NB4 (cell line): Measurements from ENCODE around the gene UQCC5.

Source experiments
- DNase-seq: peaks from one replicate; pipeline ENCODE4 v3.0.0; 2010; ENCODE audit warnings: low read depth
- H3K4me3 ChIP-seq: one replicate; pipeline ENCODE4 v1.5.1; 2011; ENCODE audit warnings: mild to moderate bottlenecking, low read depth, low read length, moderate library complexity
- CTCF ChIP-seq: IDR thresholded peaks from one replicate; pipeline ENCODE4 v1.5.1; 2012; ENCODE audit warnings: low read depth, low read length
- MAX ChIP-seq: IDR thresholded peaks from 2 replicates; pipeline ENCODE4 v1.6.1; 2011; ENCODE audit warnings: low read depth, low read length
- MYC ChIP-seq: IDR thresholded peaks from 2 replicates; pipeline ENCODE4 v1.6.1; 2011; ENCODE audit warnings: low read depth, low read length
- POLR2A ChIP-seq: IDR thresholded peaks from 2 replicates; pipeline ENCODE4 v1.6.1; 2011; ENCODE audit warnings: mild to moderate bottlenecking; ENCODE audit not compliant: insufficient read length; ENCODE audit errors: extremely low read depth

Gene UQCC5

DNA sequence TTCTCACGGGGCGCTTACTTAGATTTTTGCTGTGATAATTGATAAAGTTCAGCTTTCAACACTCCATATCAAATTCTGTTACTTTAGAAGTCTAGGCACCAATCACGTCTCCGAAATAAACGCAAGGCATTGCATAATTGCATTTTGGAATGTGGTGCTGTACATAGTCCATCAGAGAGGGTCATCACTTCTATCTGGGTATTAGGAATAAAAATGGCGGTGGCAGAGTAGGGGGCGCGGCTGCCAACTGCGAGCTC is 365 bp upstream of the UQCC5 start:
- DNase-seq: no peak
- TF ChIP-seq MAX: no peak
- TF ChIP-seq CTCF: no peak
- no peak for TF ChIP-seq MYC
- TF ChIP-seq POLR2A: no peak
- no peak overlapping the region for H3K4me3 ChIP-seq

GRCh38 chr3:52537165-52537620 is 788 bp downstream of the UQCC5 start:
- no peak for DNase-seq
- TF ChIP-seq CTCF (no peak), MYC (no peak), MAX (no peak), POLR2A (no peak)
- H3K4me3 ChIP-seq: peak overlapping the region; percentile 99

DNA sequence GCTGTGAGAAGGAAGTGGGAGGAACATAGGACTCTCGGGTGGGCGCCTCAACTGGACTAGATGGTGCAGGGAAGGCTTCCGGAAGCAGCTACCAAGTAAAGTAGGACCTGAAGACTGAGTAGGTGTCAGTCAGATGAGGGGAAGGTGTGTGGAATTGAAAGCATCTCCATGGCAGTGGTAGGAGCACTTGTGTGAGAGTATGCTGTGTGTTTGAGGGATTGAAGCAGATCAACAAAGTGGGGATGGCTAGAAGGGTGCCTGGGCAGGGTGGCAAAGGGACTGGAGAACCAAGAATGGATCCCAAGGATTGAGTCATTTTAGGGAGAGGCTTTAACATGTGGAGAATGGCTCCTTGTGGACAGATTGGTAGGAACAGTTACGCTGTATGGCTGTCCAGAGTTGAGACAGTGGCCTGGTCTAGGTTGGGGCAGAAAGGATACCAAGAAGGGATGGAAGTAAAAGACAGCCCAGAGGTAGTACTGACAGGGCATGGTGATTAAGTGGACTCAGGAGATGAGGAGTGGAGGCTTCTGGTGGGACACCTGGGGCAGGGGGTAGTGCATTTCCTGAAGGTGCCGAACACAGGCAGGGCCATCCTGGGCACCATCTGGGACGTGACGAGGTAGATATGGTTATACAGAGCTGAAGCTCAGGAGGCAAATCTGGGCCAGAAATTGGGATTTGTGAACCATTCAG is 1.5 kb downstream of the UQCC5 start:
- TF ChIP-seq MYC: no peak
- TF ChIP-seq CTCF: no peak
- no peak for TF ChIP-seq POLR2A
- TF ChIP-seq MAX: no peak
- peak overlapping the region; percentile 99 for H3K4me3 ChIP-seq
- DNase-seq: no peak

- H3K4me3 ChIP-seq: peak overlapping the region; percentile 99
- TF ChIP-seq POLR2A (no peak), MAX (no peak), CTCF (no peak), MYC (no peak)
- peak; percentile 50 for DNase-seq
These were observed 2.7 kb downstream of the UQCC5 start for GRCh38 chr3:52539010-52539653.

DNA sequence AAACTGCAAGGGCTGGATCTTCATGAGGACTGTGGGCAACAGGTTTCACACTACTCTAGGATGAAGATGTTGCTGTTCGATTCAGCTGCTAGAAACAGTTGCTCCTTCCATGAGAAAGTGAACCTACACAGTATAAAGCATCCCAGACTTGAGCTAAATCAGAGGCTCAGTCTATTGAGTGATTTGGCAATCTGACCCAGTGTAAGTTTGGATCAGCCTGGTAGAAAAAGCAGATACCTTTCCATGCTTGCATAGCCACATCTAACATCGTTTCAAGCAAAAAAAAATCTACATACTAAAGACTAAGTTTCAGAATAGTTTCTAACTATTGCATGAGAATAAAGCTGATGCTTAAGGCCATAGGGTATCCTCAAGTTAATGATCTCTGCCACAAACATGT is 4.6 kb downstream of the UQCC5 start:
- TF ChIP-seq CTCF: no peak
- TF ChIP-seq MYC: no peak
- H3K4me3 ChIP-seq: no peak overlapping the region
- DNase-seq: no peak

- no peak overlapping the region for H3K4me3 ChIP-seq
- DNase-seq: no peak
- TF ChIP-seq MAX (no peak), POLR2A (no peak), CTCF (no peak), MYC (no peak)
These were observed 8.5 kb downstream of the UQCC5 start for GRCh38 chr3:52544937-52545336.
